A204.1 (cell line): ENCODE results near the gene TIMM13.

Experiments used
- FAIRE-seq: peaks from 2 replicates; lab custom pipeline; 2012; peaks lifted over from hg19 to GRCh38; lab: Jason Lieb, UNC

TIMM13 gene

DNA sequence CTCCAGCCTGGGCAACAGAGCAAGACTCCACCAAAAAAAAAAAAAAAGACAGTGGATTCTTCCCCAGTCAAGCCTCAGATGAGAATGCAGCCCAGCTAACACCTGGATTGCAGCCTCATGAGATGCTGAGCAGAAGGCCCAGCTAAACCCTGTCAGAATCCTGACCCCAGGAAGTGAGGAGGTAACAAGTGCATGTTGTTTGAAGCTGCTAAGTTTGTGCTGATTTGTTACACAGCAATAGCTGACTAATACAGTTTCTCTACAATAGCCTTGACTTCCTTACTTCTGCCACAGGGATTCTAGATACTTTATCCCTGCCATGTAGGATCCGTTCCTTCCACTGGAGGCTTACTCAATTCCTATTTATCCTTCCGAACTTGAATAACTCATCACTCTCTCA, 46.8 kb downstream of the TIMM13 start:
- no peak for FAIRE-seq

DNA sequence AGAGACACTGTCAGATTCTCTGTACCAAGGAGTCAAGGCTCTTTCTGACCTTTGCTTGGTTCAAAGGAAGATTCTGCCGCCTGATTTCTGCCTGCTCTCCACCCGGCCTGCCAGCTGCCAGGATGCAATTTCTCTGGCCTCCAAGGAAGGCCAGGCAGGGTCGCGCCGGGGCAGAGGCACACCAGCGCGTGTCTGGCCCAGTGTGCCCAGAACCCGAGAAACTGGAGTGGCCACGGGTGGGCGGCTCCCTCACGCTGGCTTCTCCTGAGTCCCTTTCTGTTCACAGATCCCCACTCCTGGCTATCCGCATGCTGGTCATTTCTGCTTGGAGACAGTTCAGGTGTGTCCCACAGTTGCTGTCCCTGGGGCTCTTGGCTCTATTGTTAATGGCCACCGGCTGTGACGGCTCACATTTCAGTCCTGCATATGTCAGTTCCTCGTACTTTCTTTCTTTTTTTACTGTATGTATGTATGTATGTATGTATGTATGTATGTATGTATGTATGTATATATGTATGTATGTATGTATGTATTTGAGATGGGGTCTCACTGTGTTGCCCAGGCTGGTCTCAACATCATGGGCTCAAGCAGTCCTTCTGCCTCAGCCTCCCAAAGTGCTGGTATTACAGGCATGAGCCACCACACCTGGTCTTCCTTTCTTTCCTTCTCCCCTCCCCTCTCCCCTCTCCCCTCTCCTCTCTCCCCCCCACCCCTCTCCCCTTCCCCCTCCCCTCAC, 50.4 kb downstream of the TIMM13 start:
- no peak for FAIRE-seq
